Peyer's patch (tissue), 4 donors: ENCODE measurements around the gene BBLN. TPM values are rescaled to one million over a fixed set of nuclear protein-coding genes. Genes with fewer than 3 reads are reported as not detected.
"Not testable (repeated sequence)": the region's sequence is repeated elsewhere in the genome, so short reads cannot be mapped to it uniquely, and the experiment has no call there.

Experiments used
- DNase-seq, 3 donors: peaks; one replicate each; pipeline ENCODE4 v3.0.0-alpha.2; 2017 to 2019
- H3K27ac ChIP-seq, 4 donors: fragments of 200-600 bp; sonication (generic); one replicate each; pipeline ENCODE4 v1.5.1; 2016 to 2019
- H3K27me3 ChIP-seq, 2 donors: fragments of 200-600 bp; sonication (generic); one replicate each; pipeline ENCODE4 v1.5.1; 2019
- H3K36me3 ChIP-seq, 3 donors: fragments of 200-600 bp; sonication (generic); one replicate each; pipeline ENCODE4 v1.5.1; 2016 to 2019
- H3K4me1 ChIP-seq, 4 donors: fragments of 200-600 bp; sonication (generic); one replicate each; pipeline ENCODE4 v1.5.1; 2016 to 2019
- H3K4me3 ChIP-seq, 4 donors: fragments of 200-600 bp; sonication (generic); 1 replicate in 3 of 4; 2 replicates in 1 of 4; pipeline ENCODE4 v1.5.1; 2016 to 2019; ENCODE audit warnings: mild to moderate bottlenecking in 1 of 4
- H3K9me3 ChIP-seq, 4 donors: fragments of 200-600 bp; sonication (generic); one replicate each; pipeline ENCODE4 v1.5.1; 2016 to 2019; ENCODE audit warnings: mild to moderate bottlenecking in 1 of 4
- POLR2A ChIP-seq, 2 donors: fragments of 450-650 bp; IDR thresholded peaks; one replicate each; pipeline ENCODE4 v1.5.1; 2017; ENCODE audit warnings: antibody characterized with exemption in 2 of 2, mild to moderate bottlenecking in 2 of 2, moderate library complexity in 2 of 2
- total RNA-seq, 4 donors: library from RNA; depleted of rRNA; stranded (reverse); fragments of >200 nt; gene quantifications; one replicate each; pipeline ENCODE4 v1.1.0, GENCODE V29; 2016
- TF ChIP-seq, protein P1 (sequence below), 6 experiments: fragments of 450-650 bp in 4 of 6; fragments of 200-600 bp in 2 of 6; sonication (generic) in 1 of 6; IDR thresholded peaks; one replicate each; pipeline ENCODE4 v1.5.1; 2017 to 2019; ENCODE audit warnings: antibody characterized with exemption in 6 of 6, mild to moderate bottlenecking in 3 of 6, moderate library complexity in 1 of 6

The BBLN gene, protein sequence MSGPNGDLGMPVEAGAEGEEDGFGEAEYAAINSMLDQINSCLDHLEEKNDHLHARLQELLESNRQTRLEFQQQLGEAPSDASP
- total RNA-seq: 10 to 100 TPM; 38.8 to 93.7 (median 70.2) TPM

DNA sequence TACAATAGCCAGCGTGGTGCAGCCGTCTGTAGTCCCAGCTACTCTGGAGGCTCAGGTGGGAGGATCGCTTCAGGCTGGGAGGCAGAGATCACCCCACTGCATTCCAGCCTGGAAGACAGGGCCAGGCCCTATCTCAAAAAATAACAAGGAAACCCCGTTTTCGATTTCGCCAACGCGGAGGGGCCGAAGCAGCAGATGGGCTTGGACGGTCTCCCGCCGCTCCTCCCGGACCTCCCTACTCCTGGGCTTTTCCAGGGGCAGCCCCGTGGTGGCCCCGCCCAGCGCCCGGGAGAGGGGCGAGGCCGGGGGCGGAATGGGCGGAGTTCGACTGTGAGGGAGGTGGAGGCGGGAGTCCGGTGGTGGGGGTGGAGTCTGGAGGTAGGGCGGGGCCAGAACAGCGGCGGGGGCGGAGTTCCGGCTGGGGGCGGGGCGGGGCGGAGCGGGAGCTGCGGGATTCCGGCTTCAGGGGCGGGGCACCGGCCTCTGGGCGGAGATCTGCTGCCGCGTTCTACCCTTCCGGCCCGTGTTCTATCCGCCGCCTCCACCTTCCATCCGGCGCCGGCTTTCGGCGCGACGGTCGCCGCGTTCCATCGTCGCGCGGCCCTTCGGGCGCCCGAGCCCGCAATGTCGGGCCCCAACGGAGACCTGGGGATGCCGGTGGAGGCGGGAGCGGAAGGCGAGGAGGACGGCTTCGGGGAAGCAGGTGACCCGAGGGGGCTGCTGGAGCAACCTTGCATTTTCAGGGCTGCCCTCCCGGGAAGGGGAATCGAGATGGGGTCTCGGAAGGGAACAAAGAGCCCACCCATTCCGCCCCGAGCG, at the start of gene BBLN:
BBLN (plus strand) TSS at position 482 of the 819 bp plus-strand sequence; CDS start at position 625, 143 bp downstream.
- Histone ChIP-seq H3K4me1 (no peaks in the 10 kb centered on the region), H3K27ac (peak within 1 kb of the TSS; percentile 67 to 80 (median 78)), H3K36me3 (peaks cover 0 to 21% (median 0%) of the 10 kb centered on the region in 3 donors), H3K9me3 (no peaks in the 10 kb centered on the region), H3K27me3 (no peaks in the 10 kb centered on the region), H3K4me3 (peak within 1 kb of the TSS; percentile 66 to 77 (median 69))
- peak; percentile 42 to 59 for TF ChIP-seq POLR2A (IDR thresholded peaks at IDR 0.05)
- TF ChIP-seq, protein P1, sequence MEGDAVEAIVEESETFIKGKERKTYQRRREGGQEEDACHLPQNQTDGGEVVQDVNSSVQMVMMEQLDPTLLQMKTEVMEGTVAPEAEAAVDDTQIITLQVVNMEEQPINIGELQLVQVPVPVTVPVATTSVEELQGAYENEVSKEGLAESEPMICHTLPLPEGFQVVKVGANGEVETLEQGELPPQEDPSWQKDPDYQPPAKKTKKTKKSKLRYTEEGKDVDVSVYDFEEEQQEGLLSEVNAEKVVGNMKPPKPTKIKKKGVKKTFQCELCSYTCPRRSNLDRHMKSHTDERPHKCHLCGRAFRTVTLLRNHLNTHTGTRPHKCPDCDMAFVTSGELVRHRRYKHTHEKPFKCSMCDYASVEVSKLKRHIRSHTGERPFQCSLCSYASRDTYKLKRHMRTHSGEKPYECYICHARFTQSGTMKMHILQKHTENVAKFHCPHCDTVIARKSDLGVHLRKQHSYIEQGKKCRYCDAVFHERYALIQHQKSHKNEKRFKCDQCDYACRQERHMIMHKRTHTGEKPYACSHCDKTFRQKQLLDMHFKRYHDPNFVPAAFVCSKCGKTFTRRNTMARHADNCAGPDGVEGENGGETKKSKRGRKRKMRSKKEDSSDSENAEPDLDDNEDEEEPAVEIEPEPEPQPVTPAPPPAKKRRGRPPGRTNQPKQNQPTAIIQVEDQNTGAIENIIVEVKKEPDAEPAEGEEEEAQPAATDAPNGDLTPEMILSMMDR (IDR thresholded peaks at IDR 0.05): no peak
- DNase-seq: peak; percentile 92 to 98 (median 97)

DNA sequence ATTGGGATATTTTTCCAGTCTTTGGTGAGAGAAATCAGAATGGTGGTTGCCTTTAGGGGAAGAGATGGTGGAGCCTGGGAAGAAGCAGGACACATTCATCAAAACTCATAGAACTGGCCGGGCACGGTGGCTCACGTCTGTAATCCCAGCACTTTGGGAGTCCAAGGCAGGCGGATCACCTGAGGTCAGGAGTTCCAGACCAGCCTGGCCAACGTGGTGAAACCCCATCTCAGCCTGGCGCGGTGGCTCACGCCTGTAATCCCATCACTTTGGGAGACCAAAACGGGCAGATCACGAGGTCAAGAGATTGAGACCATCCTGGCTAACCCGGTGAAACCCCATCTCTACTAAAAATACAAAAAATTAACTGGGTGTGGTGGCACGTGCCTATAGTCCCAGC, 48.3 kb upstream of the BBLN start:
- Histone ChIP-seq H3K4me1 (peaks cover 0 to 34% (median 7%) of the 10 kb centered on the region in 4 donors), H3K36me3 (peaks cover 0 to 24% (median 0%) of the 10 kb centered on the region in 3 donors), H3K27ac (peak overlapping the region in 3 of 4 donors; percentile 92 to 98 (median 95)), H3K4me3 (peak overlapping the region in 2 of 4 donors; percentile 52 to 67)
- H3K9me3 ChIP-seq, H3K27me3 ChIP-seq: not testable (repeated sequence)
- DNase-seq: peak in 2 of 3 donors; percentile 39 to 44

DNA sequence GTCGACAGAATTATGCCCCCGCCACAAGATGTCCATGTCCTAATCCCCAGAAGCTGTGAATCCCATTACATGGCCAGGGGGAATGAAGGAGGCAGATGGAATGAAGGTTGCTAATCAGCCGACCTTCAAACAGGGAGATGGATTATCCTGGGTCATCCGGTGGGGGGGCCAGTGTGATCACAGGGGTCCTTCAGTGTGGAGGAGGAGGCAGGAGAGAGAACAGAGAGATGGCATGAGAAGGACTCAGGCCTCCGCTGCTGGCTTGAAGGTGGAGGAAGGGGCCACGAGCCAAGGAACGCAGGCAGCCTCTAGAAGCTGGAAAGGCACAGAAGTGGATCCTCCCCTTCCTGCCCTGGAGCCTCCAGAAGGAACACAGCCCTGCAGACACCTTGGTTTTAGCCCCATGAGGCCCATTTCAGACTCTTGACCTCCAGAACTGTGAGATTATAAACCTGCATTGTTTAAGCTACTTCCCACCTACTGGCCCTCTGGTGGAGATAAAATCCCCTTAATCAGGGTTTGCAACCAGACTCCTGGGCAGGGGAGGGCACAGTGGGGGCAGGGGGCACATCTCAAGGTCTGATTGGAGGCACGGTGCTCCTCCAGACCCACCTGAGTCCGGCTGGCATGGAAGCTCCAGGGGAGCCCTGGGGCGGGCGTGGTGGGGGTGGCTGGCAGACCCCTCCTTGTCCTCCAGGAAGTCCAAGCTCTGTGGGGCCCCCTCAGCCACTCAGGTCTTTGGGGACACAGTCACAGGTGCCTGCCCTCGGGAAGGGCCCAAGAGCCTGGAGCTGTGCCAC, 46.3 kb upstream of the BBLN start:
- H3K4me3 ChIP-seq: peak overlapping the region in 3 of 4 donors; percentile 21 to 67 (median 52)
- no peaks in the 10 kb centered on the region for H3K27me3 ChIP-seq
- peaks cover 0 to 36% (median 10%) of the 10 kb centered on the region in 4 donors for H3K4me1 ChIP-seq
- peak in 2 of 3 donors; percentile 48 to 55 for DNase-seq
- TF ChIP-seq, protein P1 (IDR thresholded peaks at IDR 0.05): peak in 1 of 6 experiments; percentile 15
- peak; percentile 20 to 49 for TF ChIP-seq POLR2A (IDR thresholded peaks at IDR 0.05)
- no peaks in the 10 kb centered on the region for H3K9me3 ChIP-seq
- peak overlapping the region; percentile 17 to 98 (median 96) for H3K27ac ChIP-seq
- peaks cover 0 to 4% (median 0%) of the 10 kb centered on the region in 3 donors for H3K36me3 ChIP-seq

DNA sequence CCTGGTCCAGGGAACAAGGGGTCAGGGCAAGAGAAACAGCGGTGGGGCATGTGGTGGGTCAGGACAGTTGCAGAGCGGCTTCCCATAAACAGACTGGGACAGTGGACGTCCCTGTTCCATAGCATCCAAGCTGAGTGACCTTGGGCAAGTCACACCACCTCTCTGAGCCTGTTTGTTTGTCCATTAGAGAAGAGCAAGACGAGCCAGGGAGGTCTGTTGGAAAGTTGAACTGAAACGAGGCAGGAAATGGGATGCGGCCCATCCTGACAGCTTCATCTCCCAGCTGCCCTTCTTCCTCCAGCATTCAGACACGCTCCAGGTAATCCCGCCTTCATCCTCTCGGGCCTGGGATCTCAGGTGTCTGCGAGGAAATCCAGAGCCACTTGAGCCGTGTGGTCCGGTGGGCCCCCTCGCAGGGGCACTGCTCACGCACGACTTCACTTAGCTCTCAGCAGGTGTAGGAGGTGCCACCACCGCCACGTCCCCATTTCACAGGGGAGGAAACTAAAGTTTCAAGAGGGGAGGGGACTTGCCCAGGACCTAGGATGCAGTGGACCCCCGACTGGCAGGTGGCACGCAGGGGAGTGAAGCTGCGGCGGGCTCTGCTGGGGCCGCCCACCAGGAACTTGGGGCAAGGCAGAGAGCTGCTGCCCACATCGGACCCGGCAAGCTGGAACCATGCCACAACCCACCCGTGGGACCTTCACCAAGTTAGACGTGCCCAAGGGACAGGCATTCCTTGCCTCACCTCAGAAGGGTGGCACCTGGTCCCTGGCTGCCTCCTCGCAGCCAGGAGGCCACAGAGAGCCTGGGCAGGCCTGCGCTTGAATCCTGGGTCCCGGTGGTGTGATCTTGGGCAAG, 45.5 kb upstream of the BBLN start:
- H3K36me3 ChIP-seq: no peaks in the 10 kb centered on the region
- peak overlapping the region; percentile 40 to 98 (median 96) for H3K27ac ChIP-seq
- peaks cover 0 to 30% (median 10%) of the 10 kb centered on the region in 4 donors for H3K4me1 ChIP-seq
- TF ChIP-seq, protein P1 (IDR thresholded peaks at IDR 0.05): no peak
- H3K9me3 ChIP-seq: no peaks in the 10 kb centered on the region
- H3K27me3 ChIP-seq: no peaks in the 10 kb centered on the region
- peak in 2 of 3 donors; percentile 46 to 62 for DNase-seq
- H3K4me3 ChIP-seq: peak overlapping the region in 3 of 4 donors; percentile 21 to 67 (median 52)

DNA sequence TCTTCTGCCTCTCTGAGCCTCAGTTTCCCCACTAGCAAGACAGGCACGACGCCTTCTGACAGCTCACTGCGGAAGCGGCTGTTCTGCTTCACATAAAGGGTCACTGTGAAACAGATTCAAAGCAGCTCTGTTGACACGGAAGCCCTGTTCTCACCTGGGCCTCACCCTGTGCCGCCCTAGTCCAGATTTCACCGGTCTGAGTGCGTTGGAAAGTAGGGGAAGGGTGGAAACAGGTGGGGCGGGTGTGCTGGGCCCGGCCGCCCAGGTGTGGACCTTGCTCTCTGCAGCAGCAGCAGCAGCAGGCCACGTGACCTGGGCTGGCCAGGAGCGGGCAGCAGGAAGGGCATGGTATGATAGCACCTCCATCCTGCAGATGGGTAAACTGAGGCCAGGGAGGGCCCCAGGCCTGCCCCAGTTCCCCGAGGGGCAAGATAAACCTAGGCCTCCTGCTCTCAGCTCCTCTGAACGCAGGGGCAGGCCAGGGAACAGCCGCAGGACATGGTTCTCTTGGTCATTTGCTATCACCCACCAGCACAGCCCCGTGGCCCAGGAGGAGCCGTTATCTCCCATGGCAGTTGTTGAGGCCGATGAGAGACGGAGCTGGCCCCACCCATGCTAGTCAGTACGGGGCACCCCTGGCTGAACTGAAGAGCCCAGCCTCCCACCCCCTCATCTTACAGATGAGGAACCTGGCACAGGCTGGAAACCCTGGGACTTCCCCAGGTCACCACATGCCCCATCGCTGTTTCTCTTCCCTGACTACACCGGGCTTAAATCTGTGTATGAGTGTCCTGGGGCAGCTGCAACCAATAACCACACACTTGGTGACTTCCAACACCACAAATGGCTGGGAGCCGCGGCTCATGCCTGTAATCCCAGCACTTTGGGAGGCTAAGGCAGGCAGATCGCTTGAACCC, 44.6 kb upstream of the BBLN start:
- TF ChIP-seq, protein P1 (IDR thresholded peaks at IDR 0.05): peak in 1 of 6 experiments; percentile 10
- TF ChIP-seq POLR2A (IDR thresholded peaks at IDR 0.05): peak; percentile 97 to 98
- peak; percentile 58 to 95 (median 92) for DNase-seq
- peaks cover 0 to 5% (median 0%) of the 10 kb centered on the region in 3 donors for H3K36me3 ChIP-seq
- peak overlapping the region in 3 of 4 donors; percentile 21 to 67 (median 52) for H3K4me3 ChIP-seq
- H3K27ac ChIP-seq: peak overlapping the region; percentile 40 to 98 (median 96)
- H3K4me1 ChIP-seq: peaks cover 0 to 30% (median 10%) of the 10 kb centered on the region in 4 donors
- H3K9me3 ChIP-seq: no peaks in the 10 kb centered on the region
- no peaks in the 10 kb centered on the region for H3K27me3 ChIP-seq
